Stimulated activated effector memory CD8-positive, alpha-beta T cell treated with anti-CD3 and anti-CD28 coated beads, Interleukin-12 subunit alpha, Interleukin-12 subunit beta, amount 100 ng/mL, for 72 hours (primary cell): ENCODE measurements around the gene CNTN4.

Experiments
- ATAC-seq: fragments of 150-1000 bp; cut with Tn5 transposase; 2 replicates; pipeline ENCODE4 v1.10.0; 2021
- DNase-seq, 2 donors: peaks; one replicate each; pipeline ENCODE4 v3.0.0; 2021 to 2022; ENCODE audit warnings: low spot score in 2 of 2
- H3K27ac Mint-ChIP-seq: one replicate; pipeline ENCODE4 v1.8.0; 2022; ENCODE audit warnings: mild to moderate bottlenecking, mixed read lengths
- H3K36me3 Mint-ChIP-seq: one replicate; pipeline ENCODE4 v1.8.0; 2022; ENCODE audit warnings: mild to moderate bottlenecking, mixed read lengths
- H3K4me1 Mint-ChIP-seq: one replicate; pipeline ENCODE4 v1.8.0; 2022; ENCODE audit warnings: mixed read lengths
- H3K4me3 Mint-ChIP-seq: one replicate; pipeline ENCODE4 v1.8.0; 2022; ENCODE audit warnings: mild to moderate bottlenecking, mixed read lengths
- H3K9me3 Mint-ChIP-seq: one replicate; pipeline ENCODE4 v1.8.0; 2022; ENCODE audit warnings: mixed read lengths

Gene CNTN4

GRCh38 chr3:3101660-3102458 lies 1003.2 kb downstream of the CNTN4 start:
- Mint-ChIP-seq H3K27ac (no peak overlapping the region), H3K4me3 (no peak overlapping the region), H3K9me3 (no peaks in the 10 kb centered on the region), H3K4me1 (peaks cover 5% of the 10 kb centered on the region), H3K36me3 (peaks cover 6% of the 10 kb centered on the region)
- no peak for DNase-seq
- ATAC-seq, result peak; percentile 77

GRCh38 chr3:3102751-3103150 lies 1004.1 kb downstream of the CNTN4 start:
- Mint-ChIP-seq H3K4me3 (no peak overlapping the region), H3K9me3 (no peaks in the 10 kb centered on the region), H3K4me1 (peaks cover 5% of the 10 kb centered on the region), H3K36me3 (peaks cover 6% of the 10 kb centered on the region), H3K27ac (no peak overlapping the region)
- no peak for DNase-seq
- ATAC-seq, result no peak

DNA sequence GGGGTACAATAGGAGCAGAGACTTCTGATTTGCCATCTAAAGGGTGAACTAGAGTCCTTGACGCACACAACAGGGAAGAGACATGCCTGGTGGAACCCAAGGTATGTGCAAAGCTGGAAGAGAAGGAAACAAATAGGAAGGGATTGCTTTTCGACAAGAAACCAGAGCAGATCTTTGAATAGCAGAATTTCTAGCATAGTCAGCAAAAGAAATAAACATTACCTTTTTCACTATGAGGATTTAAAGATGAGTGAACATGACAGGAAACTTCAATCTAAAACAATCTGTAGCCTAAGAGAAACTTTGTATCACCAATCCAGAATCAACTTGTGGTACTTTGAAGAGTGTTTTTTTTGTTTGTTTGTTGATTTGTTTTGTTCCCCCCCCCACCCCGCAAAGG lies 1006.6 kb downstream of the CNTN4 start:
- Mint-ChIP-seq H3K27ac (no peak overlapping the region), H3K4me1 (peaks cover 26% of the 10 kb centered on the region), H3K36me3 (peaks cover 12% of the 10 kb centered on the region), H3K9me3 (no peaks in the 10 kb centered on the region), H3K4me3 (no peak overlapping the region)
- DNase-seq (no peak), ATAC-seq (no peak)

DNA sequence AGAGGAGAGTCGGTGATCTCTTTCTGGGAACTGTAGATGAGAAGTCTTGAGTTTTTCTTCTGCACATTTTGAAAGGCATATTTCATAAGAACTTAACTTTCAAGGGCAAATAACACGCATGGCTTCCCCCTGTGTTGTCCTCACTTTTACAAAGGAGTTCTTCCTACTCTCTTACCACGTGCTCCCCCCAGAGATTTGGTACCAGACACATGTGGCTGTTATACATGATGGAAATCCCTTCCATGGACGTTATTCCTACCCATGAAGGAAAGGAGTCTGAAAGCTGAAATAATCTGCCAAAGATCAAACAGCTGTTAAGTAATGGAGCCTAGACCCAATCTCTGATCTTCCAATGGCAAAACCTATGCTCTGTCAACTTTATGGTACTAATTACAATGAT lies 1007.1 kb downstream of the CNTN4 start:
- Mint-ChIP-seq H3K27ac (no peak overlapping the region), H3K9me3 (no peaks in the 10 kb centered on the region), H3K4me1 (peaks cover 31% of the 10 kb centered on the region), H3K36me3 (peaks cover 12% of the 10 kb centered on the region), H3K4me3 (no peak overlapping the region)
- DNase-seq, result no peak
- ATAC-seq, result no peak

- ATAC-seq (no peak), DNase-seq (no peak)
- H3K4me3 Mint-ChIP-seq, result peak overlapping the region; percentile 44
- H3K9me3 Mint-ChIP-seq, result no peaks in the 10 kb centered on the region
- H3K27ac Mint-ChIP-seq, result peak overlapping the region; percentile 67
- H3K36me3 Mint-ChIP-seq, result peaks cover 6% of the 10 kb centered on the region
- peaks cover 29% of the 10 kb centered on the region for H3K4me1 Mint-ChIP-seq
Observed at GRCh38 chr3:3107181-3107580, 1008.5 kb downstream of the CNTN4 start.
